C4-2B (cell line): ENCODE results near the gene C6orf89.
A peak's percentile ranks its signal among the peaks of the same experiment; 100 is the strongest.

ENCODE experiments used
- CTCF ChIP-seq: fragments of 450-650 bp; conservative IDR thresholded peaks from 2 replicates; pipeline ENCODE4 v1.5.1; 2017; ENCODE audit warnings: mild to moderate bottlenecking
- ZFX ChIP-seq: fragments of 450-650 bp; IDR thresholded peaks from 2 replicates; pipeline ENCODE4 v1.6.1; 2017

- TF ChIP-seq CTCF = peak; percentile 10; the same call in 1 of the 2 replicates
- TF ChIP-seq ZFX = no peak
Measured at GRCh38 chr6:36897609-36898008, 11.9 kb downstream of the C6orf89 start.
